ENCODE measurements around the gene ABCA9.

DNA sequence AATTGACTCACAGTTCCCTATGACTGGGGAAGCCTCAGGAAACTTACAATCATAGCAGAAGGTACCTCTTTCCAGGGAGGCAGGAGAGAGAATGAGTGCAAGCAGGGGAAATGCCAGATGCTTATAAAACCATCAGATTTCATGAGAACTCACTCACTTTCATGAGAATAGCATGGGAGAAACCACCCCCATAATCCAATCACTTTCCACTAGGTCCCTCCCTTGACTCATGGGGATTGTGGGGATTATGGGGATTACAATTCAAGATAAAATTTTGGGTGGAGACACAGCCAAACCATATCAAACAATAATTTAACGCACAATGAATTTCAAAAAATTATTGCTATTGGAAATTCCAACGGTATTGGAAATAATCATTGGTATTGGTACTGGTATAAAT is 15.1 kb downstream of the ABCA9 start:
- TF ChIP-seq, protein P1, sequence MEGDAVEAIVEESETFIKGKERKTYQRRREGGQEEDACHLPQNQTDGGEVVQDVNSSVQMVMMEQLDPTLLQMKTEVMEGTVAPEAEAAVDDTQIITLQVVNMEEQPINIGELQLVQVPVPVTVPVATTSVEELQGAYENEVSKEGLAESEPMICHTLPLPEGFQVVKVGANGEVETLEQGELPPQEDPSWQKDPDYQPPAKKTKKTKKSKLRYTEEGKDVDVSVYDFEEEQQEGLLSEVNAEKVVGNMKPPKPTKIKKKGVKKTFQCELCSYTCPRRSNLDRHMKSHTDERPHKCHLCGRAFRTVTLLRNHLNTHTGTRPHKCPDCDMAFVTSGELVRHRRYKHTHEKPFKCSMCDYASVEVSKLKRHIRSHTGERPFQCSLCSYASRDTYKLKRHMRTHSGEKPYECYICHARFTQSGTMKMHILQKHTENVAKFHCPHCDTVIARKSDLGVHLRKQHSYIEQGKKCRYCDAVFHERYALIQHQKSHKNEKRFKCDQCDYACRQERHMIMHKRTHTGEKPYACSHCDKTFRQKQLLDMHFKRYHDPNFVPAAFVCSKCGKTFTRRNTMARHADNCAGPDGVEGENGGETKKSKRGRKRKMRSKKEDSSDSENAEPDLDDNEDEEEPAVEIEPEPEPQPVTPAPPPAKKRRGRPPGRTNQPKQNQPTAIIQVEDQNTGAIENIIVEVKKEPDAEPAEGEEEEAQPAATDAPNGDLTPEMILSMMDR (conservative IDR thresholded peaks at IDR 0.05; ENCODE audit: low read depth, low read length): no peak
- no peak for TF ChIP-seq EZH2 (IDR thresholded peaks at IDR 0.05; ENCODE audit: low read length, unreplicated experiment)
- no peak for TF ChIP-seq EZH2phosphoT487 (IDR thresholded peaks at IDR 0.05; ENCODE audit: borderline replicate concordance, low read length)

Measured in PC-3 (cell line).